ENCODE measurements around the gene CCR2. TPM values are rescaled to one million over a fixed set of nuclear protein-coding genes. Genes with fewer than 3 reads are reported as not detected.

Gene CCR2
- not detected in 5 replicates for total RNA-seq (2022; extraction: Qiagen RNA extraction; ENCODE audit: low read depth)

GRCh38 chr3:46353647-46354410 is at the start of gene CCR2:
Gene CCR2 (plus strand): TSS chr3:46354111. CDS start chr3:46357528, 3,417 bp downstream.

GRCh38 chr3:46370839-46371518 is 17.1 kb downstream of the CCR2 start, which contains the start of gene CCR5:
Gene CCR5 (plus strand): TSS chr3:46370946. CDS start chr3:46372903, 1,957 bp downstream.

GRCh38 chr3:46406788-46407611 is 53.1 kb downstream of the CCR2 start, which contains the start of the genes CCR5AS and CCRL2:
Gene CCR5AS (minus strand): TSS chr3:46407066.
Gene CCRL2 (plus strand): TSS chr3:46407259. CDS start chr3:46408080, 821 bp downstream.

Other genes with a start within 250 kb of the CCR2 start
- gene CCR1, start 145.8 kb upstream of the CCR2 start, total RNA-seq (2022; extraction: Qiagen RNA extraction; ENCODE audit: low read depth) = not detected in 5 replicates
- gene CCR3, start 111.7 kb upstream of the CCR2 start, total RNA-seq (2022; extraction: Qiagen RNA extraction; ENCODE audit: low read depth) = not detected in 5 replicates
- not detected in 5 replicates for gene CCR5, start 16.8 kb downstream of the CCR2 start, total RNA-seq (2022; extraction: Qiagen RNA extraction; ENCODE audit: low read depth)
- 0.14 to 0.42 TPM (median 0.16 TPM) in 3 of 5 replicates, not detected in the others for gene CCRL2, start 53.1 kb downstream of the CCR2 start, total RNA-seq (2022; extraction: Qiagen RNA extraction; ENCODE audit: low read depth)
- gene LTF, start 110.8 kb downstream of the CCR2 start, total RNA-seq (2022; extraction: Qiagen RNA extraction; ENCODE audit: low read depth) = not detected in 5 replicates
- not detected in 5 replicates for gene RTP3, start 143.9 kb downstream of the CCR2 start, total RNA-seq (2022; extraction: Qiagen RNA extraction; ENCODE audit: low read depth)
- gene LRRC2, start 212.2 kb downstream of the CCR2 start, total RNA-seq (2022; extraction: Qiagen RNA extraction; ENCODE audit: low read depth) = not detected in 5 replicates